IgD-negative memory B cell (primary cell): ENCODE measurements around the gene RAB4B. TPM values are rescaled to one million over a fixed set of nuclear protein-coding genes. Genes with fewer than 3 reads are reported as not detected.

ENCODE experiments used
- H3K27ac Mint-ChIP-seq, 3 donors: one replicate each; pipeline ENCODE4 v1.8.0; 2020 to 2022; ENCODE audit warnings: mild to moderate bottlenecking in 3 of 3, mixed read lengths in 3 of 3, moderate library complexity in 1 of 3
- H3K27me3 Mint-ChIP-seq: one replicate; pipeline ENCODE4 v1.8.0; 2021; ENCODE audit warnings: mixed read lengths
- H3K36me3 Mint-ChIP-seq: one replicate; pipeline ENCODE4 v1.8.0; 2020; ENCODE audit warnings: mild to moderate bottlenecking, mixed read lengths
- H3K4me1 Mint-ChIP-seq, 3 donors: one replicate each; pipeline ENCODE4 v1.8.0; 2020 to 2022; ENCODE audit warnings: mixed read lengths in 3 of 3, mild to moderate bottlenecking in 1 of 3
- H3K4me3 Mint-ChIP-seq, 4 donors: one replicate each; pipeline ENCODE4 v1.8.0; 2020 to 2022; ENCODE audit warnings: mild to moderate bottlenecking in 4 of 4, mixed read lengths in 4 of 4, moderate library complexity in 3 of 4
- H3K9me3 Mint-ChIP-seq, 3 donors: one replicate each; pipeline ENCODE4 v1.8.0; 2020 to 2021; ENCODE audit warnings: mixed read lengths in 3 of 3, mild to moderate bottlenecking in 1 of 3
- polyA plus RNA-seq: library from polyadenylated mRNA; unstranded; fragments of 300-500 nt; fragmentation: Illumina TruSeq; gene quantifications from one replicate; pipeline ENCODE4 v1.2.3, GENCODE V29; 2021

Gene RAB4B
- polyA plus RNA-seq, 1 donor from 2014 or later: 141 TPM

GRCh38 chr19:40743926-40744325 is 34.1 kb upstream of the RAB4B start:
- no peak overlapping the region for H3K27ac Mint-ChIP-seq
- H3K4me1 Mint-ChIP-seq: peaks cover 4 to 5% (median 5%) of the 10 kb centered on the region in 3 donors
- H3K36me3 Mint-ChIP-seq: peaks cover 3% of the 10 kb centered on the region
- no peaks in the 10 kb centered on the region for H3K27me3 Mint-ChIP-seq
- no peaks in the 10 kb centered on the region for H3K9me3 Mint-ChIP-seq
- H3K4me3 Mint-ChIP-seq: no peak overlapping the region

- Mint-ChIP-seq H3K27ac (peak overlapping the region in 1 of 3 donors; percentile 31), H3K36me3 (peaks cover 3% of the 10 kb centered on the region), H3K4me1 (peaks cover 7 to 12% (median 8%) of the 10 kb centered on the region in 3 donors), H3K27me3 (no peaks in the 10 kb centered on the region), H3K4me3 (no peak overlapping the region), H3K9me3 (no peaks in the 10 kb centered on the region)
Observed at GRCh38 chr19:40744554-40745401, 33.3 kb upstream of the RAB4B start.

- H3K27me3 Mint-ChIP-seq: no peaks in the 10 kb centered on the region
- H3K36me3 Mint-ChIP-seq: peaks cover 3% of the 10 kb centered on the region
- H3K9me3 Mint-ChIP-seq: no peaks in the 10 kb centered on the region
- H3K27ac Mint-ChIP-seq: peak overlapping the region in 1 of 3 donors; percentile 31
- H3K4me1 Mint-ChIP-seq: peaks cover 10 to 14% (median 12%) of the 10 kb centered on the region in 3 donors
- no peak overlapping the region for H3K4me3 Mint-ChIP-seq
Observed at GRCh38 chr19:40745402-40745780, 32.7 kb upstream of the RAB4B start.

- Mint-ChIP-seq H3K4me3 (no peak overlapping the region), H3K27me3 (no peaks in the 10 kb centered on the region), H3K36me3 (peaks cover under 1% of the 10 kb centered on the region), H3K4me1 (peaks cover 13 to 15% (median 13%) of the 10 kb centered on the region in 3 donors), H3K9me3 (no peaks in the 10 kb centered on the region), H3K27ac (peak overlapping the region in 1 of 3 donors; percentile 92)
Observed at GRCh38 chr19:40747536-40747935, 30.5 kb upstream of the RAB4B start.

GRCh38 chr19:40750058-40750873 is 27.8 kb upstream of the RAB4B start, which contains the start of gene ACTMAP:
TSS of gene ACTMAP (minus strand) at chr19:40750477. CDS start at chr19:40749803, 674 bp downstream.
- H3K4me3 Mint-ChIP-seq: peak within 1 kb of the TSS; percentile 96 to 99 (median 98)
- no peaks in the 10 kb centered on the region for H3K27me3 Mint-ChIP-seq
- H3K4me1 Mint-ChIP-seq: peaks cover 25 to 27% (median 25%) of the 10 kb centered on the region in 3 donors
- peaks cover 3% of the 10 kb centered on the region for H3K36me3 Mint-ChIP-seq
- peak within 1 kb of the TSS; percentile 92 to 99 (median 98) for H3K27ac Mint-ChIP-seq
- H3K9me3 Mint-ChIP-seq: no peaks in the 10 kb centered on the region

GRCh38 chr19:40750874-40751537 is 27.0 kb upstream of the RAB4B start, which contains the start of gene SNRPA:
TSS of gene SNRPA (plus strand) at chr19:40751203. CDS start at chr19:40751409, 206 bp downstream.
- Mint-ChIP-seq H3K4me3 (peak within 1 kb of the TSS; percentile 96 to 99 (median 98)), H3K27ac (peak within 1 kb of the TSS; percentile 92 to 99 (median 98)), H3K4me1 (peaks cover 25 to 32% (median 30%) of the 10 kb centered on the region in 3 donors), H3K36me3 (peaks cover 3% of the 10 kb centered on the region), H3K9me3 (no peaks in the 10 kb centered on the region), H3K27me3 (no peaks in the 10 kb centered on the region)

- Mint-ChIP-seq H3K9me3 (no peaks in the 10 kb centered on the region), H3K27ac (peak overlapping the region; percentile 67 to 92 (median 69)), H3K36me3 (peaks cover 6% of the 10 kb centered on the region), H3K4me3 (peak overlapping the region; percentile 96 to 99 (median 98)), H3K4me1 (peaks cover 32 to 39% (median 38%) of the 10 kb centered on the region in 3 donors), H3K27me3 (no peaks in the 10 kb centered on the region)
Observed at GRCh38 chr19:40752257-40752781, 25.7 kb upstream of the RAB4B start.

GRCh38 chr19:40754611-40755247 is 23.3 kb upstream of the RAB4B start:
- H3K4me1 Mint-ChIP-seq: peaks cover 30 to 37% (median 31%) of the 10 kb centered on the region in 3 donors

GRCh38 chr19:40755248-40755624 is 22.8 kb upstream of the RAB4B start:
- peak overlapping the region in 3 of 4 donors; percentile 44 to 94 (median 93) for H3K4me3 Mint-ChIP-seq
- peaks cover 28 to 34% (median 30%) of the 10 kb centered on the region in 3 donors for H3K4me1 Mint-ChIP-seq
- H3K27ac Mint-ChIP-seq: peak overlapping the region in 2 of 3 donors; percentile 82 to 98
- H3K36me3 Mint-ChIP-seq: peaks cover 8% of the 10 kb centered on the region
- H3K27me3 Mint-ChIP-seq: no peaks in the 10 kb centered on the region
- H3K9me3 Mint-ChIP-seq: no peaks in the 10 kb centered on the region

More at GRCh38 chr19:40754611-40755247, 23.3 kb upstream of the RAB4B start:
- H3K4me3 Mint-ChIP-seq: peak overlapping the region; percentile 69 to 94 (median 92)
- H3K27me3 Mint-ChIP-seq: no peaks in the 10 kb centered on the region
- H3K9me3 Mint-ChIP-seq: no peaks in the 10 kb centered on the region
- peak overlapping the region; percentile 82 to 98 (median 84) for H3K27ac Mint-ChIP-seq
- peaks cover 8% of the 10 kb centered on the region for H3K36me3 Mint-ChIP-seq

GRCh38 chr19:40755791-40756190 is 22.3 kb upstream of the RAB4B start:
- H3K9me3 Mint-ChIP-seq: no peaks in the 10 kb centered on the region
- H3K4me3 Mint-ChIP-seq: peak overlapping the region in 3 of 4 donors; percentile 30 to 87 (median 81)
- peaks cover 25 to 33% (median 29%) of the 10 kb centered on the region in 3 donors for H3K4me1 Mint-ChIP-seq
- H3K27ac Mint-ChIP-seq: peak overlapping the region in 2 of 3 donors; percentile 8 to 82
- peaks cover 8% of the 10 kb centered on the region for H3K36me3 Mint-ChIP-seq
- no peaks in the 10 kb centered on the region for H3K27me3 Mint-ChIP-seq

GRCh38 chr19:40756502-40757110 is 21.4 kb upstream of the RAB4B start:
- Mint-ChIP-seq H3K9me3 (no peaks in the 10 kb centered on the region), H3K4me1 (peaks cover 25 to 34% (median 29%) of the 10 kb centered on the region in 3 donors), H3K27ac (peak overlapping the region; percentile 31 to 89 (median 74)), H3K36me3 (peaks cover 8% of the 10 kb centered on the region), H3K4me3 (peak overlapping the region in 3 of 4 donors; percentile 70 to 77 (median 73)), H3K27me3 (no peaks in the 10 kb centered on the region)

GRCh38 chr19:40758491-40758890 is 19.6 kb upstream of the RAB4B start:
- Mint-ChIP-seq H3K27ac (peak overlapping the region in 1 of 3 donors; percentile 71), H3K36me3 (peaks cover 11% of the 10 kb centered on the region), H3K9me3 (no peaks in the 10 kb centered on the region), H3K27me3 (no peaks in the 10 kb centered on the region), H3K4me1 (peaks cover 19 to 34% (median 27%) of the 10 kb centered on the region in 3 donors), H3K4me3 (peak overlapping the region in 1 of 4 donors; percentile 77)

GRCh38 chr19:40759352-40759751 is 18.7 kb upstream of the RAB4B start:
- Mint-ChIP-seq H3K27me3 (no peaks in the 10 kb centered on the region), H3K36me3 (peaks cover 11% of the 10 kb centered on the region), H3K4me3 (peak overlapping the region in 1 of 4 donors; percentile 84), H3K9me3 (no peaks in the 10 kb centered on the region), H3K4me1 (peaks cover 17 to 31% (median 27%) of the 10 kb centered on the region in 3 donors), H3K27ac (peak overlapping the region in 1 of 3 donors; percentile 17)
